Stomach smooth muscle (tissue), 2 donors: ENCODE measurements around the gene AACS.
"Not testable (repeated sequence)": the region's sequence is repeated elsewhere in the genome, so short reads cannot be mapped to it uniquely, and the experiment has no call there.

Experiments
- H3K27ac ChIP-seq: one replicate; pipeline ENCODE4 v1.7.0; 2013; ENCODE audit warnings: mild to moderate bottlenecking, low read length, inconsistent platforms
- H3K27me3 ChIP-seq, 2 donors: one replicate each; pipeline ENCODE4 v1.7.0; 2013; ENCODE audit warnings: low read length in 2 of 2; ENCODE audit not compliant: insufficient read depth in 2 of 2, control insufficient read depth in 1 of 2
- H3K36me3 ChIP-seq, 2 donors: one replicate each; pipeline ENCODE4 v1.7.0; 2013; ENCODE audit warnings: low read length in 2 of 2; ENCODE audit not compliant: control insufficient read depth in 2 of 2, insufficient read depth in 2 of 2
- H3K4me1 ChIP-seq: one replicate; pipeline ENCODE4 v1.7.0; 2013; ENCODE audit warnings: low read length; ENCODE audit not compliant: control insufficient read depth, insufficient read depth
- H3K4me3 ChIP-seq, 2 donors: one replicate each; pipeline ENCODE4 v1.7.0; 2013; ENCODE audit warnings: low read length in 2 of 2
- H3K9ac ChIP-seq, 2 donors: one replicate each; pipeline ENCODE4 v1.7.0; 2013; ENCODE audit warnings: low read length in 2 of 2, mild to moderate bottlenecking in 1 of 2
- H3K9me3 ChIP-seq, 2 donors: one replicate each; pipeline ENCODE4 v1.7.0; 2013; ENCODE audit warnings: low read length in 2 of 2; ENCODE audit not compliant: control insufficient read depth in 2 of 2
- donor health status: healthy.
- donor health status: Pancreatic carcinoma.

The AACS gene

GRCh38 chr12:125074294-125074693, 9.1 kb downstream of the AACS start:
- H3K27me3 ChIP-seq, H3K27ac ChIP-seq, H3K4me1 ChIP-seq, H3K9ac ChIP-seq, H3K9me3 ChIP-seq, H3K4me3 ChIP-seq: not testable (repeated sequence)
- peaks cover 12 to 15% of the 10 kb centered on the region in 2 donors for H3K36me3 ChIP-seq

DNA sequence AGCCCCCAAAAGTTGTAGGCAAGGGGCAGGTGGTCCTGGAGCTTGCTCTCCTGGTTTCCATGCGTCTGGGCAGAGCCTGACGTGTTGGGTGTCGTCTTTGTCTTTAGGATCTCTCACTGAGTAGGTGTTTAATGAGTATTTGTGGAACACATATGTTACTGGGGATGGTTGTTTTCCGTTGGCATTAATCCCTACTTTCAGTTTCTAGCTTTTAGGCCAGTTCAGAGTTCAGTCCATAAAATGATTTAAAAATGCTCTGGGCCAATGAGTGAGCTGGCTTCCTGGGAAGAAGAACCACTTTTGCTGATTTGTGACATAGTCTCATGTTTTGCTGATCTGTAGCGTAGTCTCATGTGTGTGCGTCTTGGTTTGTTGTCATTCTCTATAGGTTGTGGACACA, 10.9 kb downstream of the AACS start:
- H3K4me3 ChIP-seq = no peak overlapping the region
- H3K36me3 ChIP-seq = peaks cover 12 to 19% of the 10 kb centered on the region in 2 donors
- no peaks in the 10 kb centered on the region for H3K27me3 ChIP-seq
- H3K27ac ChIP-seq = no peak overlapping the region
- H3K4me1 ChIP-seq = no peaks in the 10 kb centered on the region
- no peak overlapping the region for H3K9ac ChIP-seq
- no peaks in the 10 kb centered on the region for H3K9me3 ChIP-seq

DNA sequence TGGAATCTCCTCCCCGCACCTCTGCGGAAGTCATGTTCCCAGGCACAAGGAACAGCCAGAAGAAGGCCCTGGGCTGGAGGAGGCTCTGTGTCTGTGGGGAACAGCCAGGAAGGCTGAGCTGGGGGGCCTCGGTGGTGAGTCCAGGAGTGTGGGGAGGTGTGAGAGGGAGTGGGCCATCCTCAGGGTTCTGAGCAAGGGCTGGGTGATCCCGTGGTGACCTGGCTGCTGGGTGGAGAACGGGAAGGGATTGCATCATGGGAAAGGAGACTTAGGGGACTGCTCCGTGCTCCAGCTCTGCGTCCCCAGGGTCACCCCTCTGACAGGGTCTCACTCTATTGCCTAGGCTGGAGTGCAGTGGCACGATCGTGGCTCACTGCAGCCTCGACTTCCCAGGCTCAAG, 13.8 kb downstream of the AACS start:
- no peaks in the 10 kb centered on the region for H3K9me3 ChIP-seq
- H3K4me3 ChIP-seq = no peak overlapping the region
- no peak overlapping the region for H3K27ac ChIP-seq
- H3K36me3 ChIP-seq = peaks cover 12 to 21% of the 10 kb centered on the region in 2 donors
- no peaks in the 10 kb centered on the region for H3K27me3 ChIP-seq
- no peaks in the 10 kb centered on the region for H3K4me1 ChIP-seq
- H3K9ac ChIP-seq = no peak overlapping the region

DNA sequence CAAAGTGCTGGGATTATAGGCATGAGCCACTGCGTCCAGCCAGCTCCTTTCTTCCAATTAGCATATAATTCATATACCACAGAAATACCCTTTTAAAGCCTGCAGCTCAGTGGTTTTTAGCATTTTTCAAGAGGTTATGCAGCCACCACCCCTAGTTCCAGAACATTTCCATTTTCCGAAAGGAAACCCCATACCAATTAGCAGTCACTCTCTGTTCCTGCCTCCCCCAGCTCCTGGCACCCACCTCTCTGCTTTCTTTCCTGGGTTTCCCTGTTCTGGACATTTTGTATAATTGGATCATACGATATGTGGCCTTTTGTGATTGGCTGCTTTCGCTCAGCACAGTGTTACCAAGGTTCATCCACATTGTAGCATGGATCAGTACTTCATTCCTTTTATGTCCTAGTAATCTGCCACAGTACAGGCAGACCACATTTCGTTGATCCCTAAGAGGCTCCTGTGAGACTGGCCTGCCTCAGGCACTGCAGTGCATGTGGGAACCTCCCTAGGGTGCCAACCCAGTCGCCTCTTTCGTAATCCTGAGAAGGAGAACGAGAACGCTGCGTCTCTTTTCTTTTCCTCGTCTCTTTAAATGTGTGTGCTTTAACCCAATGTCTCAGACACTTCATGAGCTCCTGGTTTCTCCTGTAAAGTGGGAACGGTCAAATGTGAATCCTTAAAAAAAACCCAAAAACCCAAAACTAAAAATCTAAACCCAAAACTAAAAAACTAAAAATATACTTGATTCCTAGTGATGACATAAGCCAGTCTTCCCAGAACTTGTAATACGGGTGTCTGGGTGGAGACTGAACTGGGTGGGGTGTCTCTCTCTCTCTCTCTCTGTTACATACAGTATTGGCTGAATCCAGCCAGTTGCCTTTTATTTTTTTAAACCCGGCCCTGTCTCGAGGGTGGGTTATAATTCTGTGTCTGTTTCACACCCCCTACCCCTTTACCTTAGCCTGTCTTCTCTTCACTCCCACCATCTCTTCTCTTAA, 14.7 kb downstream of the AACS start:
- H3K9ac ChIP-seq = no peak overlapping the region
- H3K9me3 ChIP-seq = no peaks in the 10 kb centered on the region
- H3K4me3 ChIP-seq = no peak overlapping the region
- peaks cover 13 to 21% of the 10 kb centered on the region in 2 donors for H3K36me3 ChIP-seq
- H3K27ac ChIP-seq = no peak overlapping the region
- no peaks in the 10 kb centered on the region for H3K27me3 ChIP-seq
- H3K4me1 ChIP-seq = no peaks in the 10 kb centered on the region

GRCh38 chr12:125081427-125081826, 16.2 kb downstream of the AACS start:
- Histone ChIP-seq H3K4me3 (no peak overlapping the region), H3K4me1 (no peaks in the 10 kb centered on the region), H3K36me3 (peaks cover 15 to 25% of the 10 kb centered on the region in 2 donors), H3K27ac (no peak overlapping the region), H3K9ac (no peak overlapping the region), H3K27me3 (no peaks in the 10 kb centered on the region), H3K9me3 (no peaks in the 10 kb centered on the region)

GRCh38 chr12:125083072-125083471, 17.8 kb downstream of the AACS start:
- Histone ChIP-seq H3K4me3 (no peak overlapping the region), H3K27me3 (no peaks in the 10 kb centered on the region), H3K27ac (no peak overlapping the region), H3K4me1 (no peaks in the 10 kb centered on the region), H3K9ac (no peak overlapping the region), H3K9me3 (no peaks in the 10 kb centered on the region), H3K36me3 (peaks cover 8 to 27% of the 10 kb centered on the region in 2 donors)

DNA sequence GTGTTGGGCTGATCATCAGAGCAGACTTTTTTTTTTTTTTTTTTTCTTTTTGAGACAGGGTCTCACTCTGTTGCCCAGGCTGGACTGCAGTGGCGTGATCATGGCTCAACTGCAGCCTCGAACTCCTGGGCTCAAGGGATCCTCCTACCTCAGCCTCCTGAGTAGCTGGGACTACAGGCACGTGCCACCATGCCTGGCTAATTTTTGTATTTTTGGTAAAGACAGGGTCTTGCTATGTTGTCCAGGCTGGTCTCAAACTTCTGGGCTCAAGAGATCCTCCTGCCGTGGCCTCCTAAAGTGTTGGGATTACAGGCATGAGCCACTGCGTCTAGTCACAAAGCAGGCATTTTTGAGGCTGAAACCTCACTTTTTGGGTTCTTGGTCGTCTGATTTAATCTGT, 23.0 kb downstream of the AACS start:
- peaks cover 10 to 32% of the 10 kb centered on the region in 2 donors for H3K36me3 ChIP-seq
- H3K9ac ChIP-seq, H3K27me3 ChIP-seq, H3K9me3 ChIP-seq, H3K27ac ChIP-seq, H3K4me3 ChIP-seq, H3K4me1 ChIP-seq: not testable (repeated sequence)

GRCh38 chr12:125089083-125089482, 23.8 kb downstream of the AACS start:
- H3K27ac ChIP-seq = no peak overlapping the region
- H3K36me3 ChIP-seq = peaks cover 10 to 36% of the 10 kb centered on the region in 2 donors
- no peak overlapping the region for H3K9ac ChIP-seq
- H3K4me3 ChIP-seq = no peak overlapping the region
- no peaks in the 10 kb centered on the region for H3K27me3 ChIP-seq
- H3K4me1 ChIP-seq = no peaks in the 10 kb centered on the region
- H3K9me3 ChIP-seq = no peaks in the 10 kb centered on the region

DNA sequence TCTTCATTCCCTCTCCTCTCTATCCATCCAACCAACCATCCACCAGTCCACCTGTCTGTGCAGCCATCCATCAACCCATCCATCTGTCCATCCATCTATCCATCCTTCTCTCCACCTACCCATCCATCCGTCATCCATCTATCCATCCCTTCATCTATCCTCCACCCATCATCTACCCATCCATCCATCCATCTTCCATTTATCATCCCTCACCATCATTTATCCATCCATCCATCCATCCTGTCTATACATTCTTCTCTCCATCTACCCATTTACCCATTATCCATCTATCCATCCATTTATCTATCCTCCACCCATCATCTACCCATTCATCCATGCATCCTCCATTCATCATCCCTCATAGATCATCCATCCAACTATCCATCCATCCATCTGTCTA, 24.4 kb downstream of the AACS start:
- Histone ChIP-seq H3K27ac (no peak overlapping the region), H3K4me3 (no peak overlapping the region), H3K4me1 (no peaks in the 10 kb centered on the region), H3K27me3 (no peaks in the 10 kb centered on the region), H3K9me3 (no peaks in the 10 kb centered on the region), H3K9ac (no peak overlapping the region), H3K36me3 (peaks cover 10 to 39% of the 10 kb centered on the region in 2 donors)

DNA sequence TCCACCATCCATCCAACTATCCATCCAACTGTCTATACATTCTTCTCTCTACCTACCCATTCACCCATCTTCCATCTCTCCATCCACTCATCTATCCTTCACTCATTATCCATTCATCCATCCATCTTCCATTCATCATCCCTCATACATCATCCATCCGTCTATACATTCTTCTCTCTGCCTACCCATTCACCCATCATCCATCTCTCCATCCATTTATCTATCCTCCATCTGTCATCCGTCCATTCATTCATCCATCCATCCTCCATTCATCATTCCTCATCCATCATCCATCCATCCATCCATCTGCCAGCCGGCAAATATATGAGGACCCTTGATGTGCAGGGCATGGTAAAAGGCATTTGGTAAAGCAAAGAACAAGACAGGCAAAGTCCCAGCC, 25.2 kb downstream of the AACS start:
- Histone ChIP-seq H3K4me1 (no peaks in the 10 kb centered on the region), H3K9ac (no peak overlapping the region), H3K9me3 (no peaks in the 10 kb centered on the region), H3K36me3 (peaks cover 5 to 34% of the 10 kb centered on the region in 2 donors), H3K4me3 (no peak overlapping the region), H3K27ac (no peak overlapping the region), H3K27me3 (no peaks in the 10 kb centered on the region)

DNA sequence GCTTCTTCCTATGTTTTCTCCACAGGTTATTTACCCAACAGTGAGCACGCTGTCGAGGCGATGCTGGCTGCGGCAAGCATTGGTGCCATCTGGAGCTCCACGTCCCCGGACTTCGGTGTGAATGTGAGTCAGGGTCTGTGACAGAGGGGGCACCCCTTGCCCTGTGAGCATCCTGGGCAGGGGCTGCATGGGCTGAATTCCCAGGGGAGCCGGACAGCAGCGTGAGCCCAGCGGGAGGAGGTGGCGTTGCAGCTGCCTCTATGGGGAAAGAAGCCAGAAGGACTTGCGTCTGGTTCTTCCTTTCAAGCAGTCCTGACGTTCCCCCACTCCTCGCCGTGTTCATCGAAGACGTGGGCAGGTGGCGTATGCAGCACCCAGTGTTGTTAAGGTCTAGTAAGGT, 26.2 kb downstream of the AACS start:
- Histone ChIP-seq H3K27me3 (no peaks in the 10 kb centered on the region), H3K9me3 (no peaks in the 10 kb centered on the region), H3K4me3 (no peak overlapping the region), H3K9ac (no peak overlapping the region), H3K4me1 (no peaks in the 10 kb centered on the region), H3K36me3 (peaks cover 4 to 30% of the 10 kb centered on the region in 2 donors), H3K27ac (no peak overlapping the region)
